Measurements from ENCODE around the gene LAYN. TPM values are rescaled to one million over a fixed set of nuclear protein-coding genes. Genes with fewer than 3 reads are reported as not detected.
A peak's percentile ranks its signal among the peaks of the same experiment; 100 is the strongest.

The LAYN gene
- total and polyA plus RNA-seq, 2 donors (not counting 3 experiments of a cell fraction or from before 2014, with no cell fraction given), result 0.92 to 2.2 TPM

GRCh38 chr11:111586388-111586831 is 45.9 kb downstream of the LAYN start:
- dilution Hi-C loops (cut with MboI; ENCODE audit: extremely low pct_ligation_motif_present, low sequenced_read_pairs) (no loop called here), intact Hi-C loops (cut with micrococcal nuclease) (loop anchor here (1.0 kb wide), 3 partner anchors 16 to 255 kb away; partner anchors contain the start of gene SIK2)
- Histone ChIP-seq H3K9me1 (replicated peaks; ENCODE audit: control insufficient read depth, extremely low read depth, insufficient read depth, low read length) (no peaks in the 10 kb centered on the region), H3K79me2 (ENCODE audit: control insufficient read depth, insufficient read depth, low read length) (no peaks in the 10 kb centered on the region), H3K27me3 (ENCODE audit: control insufficient read depth in 2 of 2, insufficient read depth in 2 of 2, low read length in 2 of 2) (peaks cover 0 to 2% of the 10 kb centered on the region in 2 experiments), H3K9me3 (replicated peaks; ENCODE audit: control insufficient read depth, insufficient read depth, low read length) (no peaks in the 10 kb centered on the region), H2AFZ (ENCODE audit: low read depth, low read length) (no peak overlapping the region), H4K20me1 (replicated peaks; ENCODE audit: control insufficient read depth, extremely low read depth, insufficient read depth, low read length) (no peaks in the 10 kb centered on the region), H3K4me3 (replicated peaks in 1 of 3; ENCODE audit: insufficient read depth in 1 of 3, low read depth in 1 of 3, low read length in 3 of 3) (no peak overlapping the region), H3K36me3 (ENCODE audit: control insufficient read depth in 2 of 2, extremely low read depth in 1 of 2, insufficient read depth in 2 of 2, low read length in 2 of 2) (no peaks in the 10 kb centered on the region), H3K27ac (ENCODE audit: insufficient read depth, low read depth, low read length) (no peak overlapping the region), H3K4me2 (ENCODE audit: insufficient read depth, low read length) (no peak overlapping the region), H3K9ac (replicated peaks; ENCODE audit: extremely low read depth, insufficient read depth, low read length) (no peak overlapping the region), H3K4me1 (ENCODE audit: control insufficient read depth, extremely low read depth, insufficient read depth, low read length) (peaks cover 8% of the 10 kb centered on the region)
- DNase-seq (ENCODE audit: low read depth, low spot score), result peak; percentile 59
- CTCF ChIA-PET, result interaction anchor here (0.6 to 4.8 kb wide), 20 partner anchors 8 to 396 kb away, joined by 3 to 75 read pairs (median 6); partner anchors contain the start of gene PPP2R1B
- TF ChIP-seq POLR2A (IDR thresholded peaks at IDR 0.05; ENCODE audit: low read depth, low read length), result no peak
- no peak for TF ChIP-seq JUN (IDR thresholded peaks at IDR 0.05; ENCODE audit: borderline replicate concordance, insufficient read depth, insufficient read length, low read depth)
- no peak for TF ChIP-seq FOS (IDR thresholded peaks at IDR 0.05; ENCODE audit: borderline replicate concordance, insufficient read depth, low read length)
- peak; percentile 38 to 49 for TF ChIP-seq CTCF (IDR thresholded peaks at IDR 0.05; ENCODE audit: extremely low read depth in 1 of 2, insufficient read depth in 1 of 2, low read depth in 1 of 2, low read length in 2 of 2)
- TF ChIP-seq, protein P1, sequence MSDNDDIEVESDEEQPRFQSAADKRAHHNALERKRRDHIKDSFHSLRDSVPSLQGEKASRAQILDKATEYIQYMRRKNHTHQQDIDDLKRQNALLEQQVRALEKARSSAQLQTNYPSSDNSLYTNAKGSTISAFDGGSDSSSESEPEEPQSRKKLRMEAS (IDR thresholded peaks at IDR 0.05; ENCODE audit: insufficient read depth, insufficient read length), result no peak
- TF ChIP-seq GATA2 (IDR thresholded peaks at IDR 0.05; ENCODE audit: insufficient read depth, insufficient read length, low read depth, low read length), result no peak
- no peak for TF ChIP-seq EZH2 (IDR thresholded peaks at IDR 0.05; ENCODE audit: borderline replicate concordance, low read depth, low read length, severe bottlenecking)
- no peak for TF ChIP-seq POLR2AphosphoS5 (IDR thresholded peaks at IDR 0.05; ENCODE audit: insufficient read depth, low read depth, low read length)
- peak; percentile 56 for FAIRE-seq
- POLR2A ChIA-PET, result interaction anchor here (0.5 kb wide), 1 partner anchor 253 kb away, joined by 6 read pairs; no protein-coding TSS in a partner anchor
- no TSS peak for BruUV-seq (replicated peaks)
